GM12878 (cell line): Measurements from ENCODE around the gene KPNA4. TPM values are rescaled to one million over a fixed set of nuclear protein-coding genes. Genes with fewer than 3 reads are reported as not detected.

ENCODE experiments used
- ATAC-seq: fragments of 200-7000 bp; cut with Tn5 transposase; 3 replicates; pipeline ENCODE4 v1.9.1; 2020; ENCODE audit warnings: mild to moderate bottlenecking, moderate library complexity
- BruUV-seq: library from RNA; stranded (reverse); fragments of 400-500 nt; replicated peaks from 2 replicates; lab custom pipeline; 2021; lab: Mats Ljungman, UMichigan
- CTCF ChIA-PET: fragments of 300-600 bp; sonication (Branson Sonifier 250); formaldehyde crosslinking; extraction: SDS; loops from one replicate; lab custom pipeline; 2021; ENCODE audit warnings: inconsistent platforms; lab: Yijun Ruan, JAX
- POLR2A ChIA-PET: fragments of 350-600 bp; formaldehyde crosslinking; extraction: SDS; loops from one replicate; lab custom pipeline; 2021; ENCODE audit warnings: inconsistent platforms; lab: Charles Lee
- RAD21 ChIA-PET: fragments of 300-600 bp; sonication (Branson Sonifier 250); formaldehyde crosslinking; loops from one replicate; lab custom pipeline; 2023; ENCODE audit warnings: antibody characterized with exemption; ENCODE audit not compliant: unreplicated experiment; lab: Charles Lee
- SMC1A ChIA-PET: fragments of 300-600 bp; sonication (Branson Sonifier 250); formaldehyde crosslinking; loops from one replicate; lab custom pipeline; 2023; ENCODE audit not compliant: unreplicated experiment, uncharacterized antibody; lab: Charles Lee
- DNase-seq: peaks from one replicate; pipeline ENCODE4 v3.0.0-alpha.2; 2011; ENCODE audit warnings: low read depth, low spot score
- FAIRE-seq: peaks from 3 replicates; lab custom pipeline; 2011; peaks lifted over from hg19 to GRCh38; lab: Jason Lieb, UNC
- H2AFZ ChIP-seq: 2 replicates; pipeline ENCODE4 v1.6.0; 2011; ENCODE audit warnings: low read depth, low read length, control low read depth; ENCODE audit not compliant: control insufficient read depth
- H3K27ac ChIP-seq: 2 replicates; pipeline ENCODE4 v1.5.1; 2011; ENCODE audit warnings: control low read depth; ENCODE audit not compliant: control insufficient read depth, insufficient read depth
- H3K27me3 ChIP-seq, 2 experiments: replicated peaks in 1 of 2; 2 replicates each; pipeline versions ENCODE4 v1.6.0 to v1.6.1; 2011; ENCODE audit warnings: low read length in 1 of 2; ENCODE audit not compliant: control insufficient read depth in 2 of 2, insufficient read depth in 2 of 2
- H3K36me3 ChIP-seq, 2 experiments: 2 replicates each; pipeline ENCODE4 v1.5.1; 2011; ENCODE audit warnings: low read length in 1 of 2; ENCODE audit not compliant: control insufficient read depth in 2 of 2, insufficient read depth in 2 of 2
- H3K4me1 ChIP-seq: 2 replicates; pipeline ENCODE4 v1.6.1; 2011; ENCODE audit warnings: mild to moderate bottlenecking, low read length, moderate library complexity, mixed read lengths; ENCODE audit not compliant: control insufficient read depth, insufficient read depth
- H3K4me2 ChIP-seq: 2 replicates; pipeline ENCODE4 v1.6.0; 2011; ENCODE audit warnings: control low read depth; ENCODE audit not compliant: control insufficient read depth, insufficient read depth
- H3K4me3 ChIP-seq: fragments of 200-600 bp; sonication (generic); 2 replicates; pipeline ENCODE4 v1.5.1; 2016
- H3K79me2 ChIP-seq: 2 replicates; pipeline ENCODE4 v1.6.0; 2011; ENCODE audit warnings: low read length; ENCODE audit not compliant: control insufficient read depth, insufficient read depth
- H3K9ac ChIP-seq: 2 replicates; pipeline ENCODE4 v1.8.0; 2011; ENCODE audit warnings: low read length, control low read depth, mixed read lengths; ENCODE audit not compliant: control insufficient read depth, insufficient read depth
- H3K9me3 ChIP-seq: replicated peaks from 3 replicates; pipeline ENCODE4 v1.5.1; 2011; ENCODE audit warnings: mild to moderate bottlenecking, low read length; ENCODE audit not compliant: control insufficient read depth, insufficient read depth
- H4K20me1 ChIP-seq: 2 replicates; pipeline ENCODE4 v1.6.0; 2011; ENCODE audit not compliant: control insufficient read depth, insufficient read depth
- BCL11A ChIP-seq: IDR thresholded peaks from 2 replicates; pipeline ENCODE4 v1.6.1; 2011; ENCODE audit warnings: low read depth, low read length
- CHD2 ChIP-seq: IDR thresholded peaks from 2 replicates; pipeline ENCODE4 v1.6.1; 2011; ENCODE audit warnings: low read depth, low read length, improper control_type of control experiment, borderline replicate concordance
- E4F1 ChIP-seq: fragments of 450-650 bp; IDR thresholded peaks from 2 replicates; pipeline ENCODE4 v1.6.1; 2018; ENCODE audit warnings: borderline replicate concordance, mild to moderate bottlenecking; ENCODE audit not compliant: partially characterized antibody
- EZH2 ChIP-seq: IDR thresholded peaks from 2 replicates; pipeline ENCODE4 v1.6.1; 2012; ENCODE audit warnings: low read depth, mild to moderate bottlenecking, control low read depth, inconsistent platforms, low read length, borderline replicate concordance; ENCODE audit not compliant: control insufficient read depth
- HSF1 ChIP-seq: fragments of 150-350 bp; IDR thresholded peaks from 2 replicates; pipeline ENCODE4 v1.6.1; 2014; ENCODE audit warnings: mild to moderate bottlenecking, low read depth, low read length
- NFIC ChIP-seq: IDR thresholded peaks from 2 replicates; pipeline ENCODE4 v1.6.1; 2012; ENCODE audit warnings: low read depth, mild to moderate bottlenecking, inconsistent platforms, low read length, moderate library complexity
- PML ChIP-seq: IDR thresholded peaks from 2 replicates; pipeline ENCODE4 v1.6.1; 2012; ENCODE audit warnings: low read length, inconsistent platforms
- RAD21 ChIP-seq: IDR thresholded peaks from 2 replicates; pipeline ENCODE4 v1.6.1; 2011; ENCODE audit warnings: mild to moderate bottlenecking, low read depth, low read length, moderate library complexity; ENCODE audit not compliant: insufficient read depth
- RCOR1 ChIP-seq: conservative IDR thresholded peaks from 2 replicates; pipeline ENCODE4 v1.6.1; 2012; ENCODE audit warnings: low read depth, low read length, improper control_type of control experiment
- SKIL ChIP-seq: fragments of 450-650 bp; IDR thresholded peaks from 2 replicates; pipeline ENCODE4 v1.6.1; 2017; ENCODE audit warnings: mild to moderate bottlenecking, low read depth, inconsistent platforms; ENCODE audit not compliant: poor library complexity, severe bottlenecking
- SP1 ChIP-seq: IDR thresholded peaks from one replicate; pipeline ENCODE4 v1.6.1; 2011; ENCODE audit warnings: low read depth, low read length
- TAF1 ChIP-seq: IDR thresholded peaks from 2 replicates; pipeline ENCODE4 v1.6.1; 2011; ENCODE audit warnings: mild to moderate bottlenecking, low read depth, low read length, borderline replicate concordance
- ZNF24 ChIP-seq: fragments of 450-650 bp; IDR thresholded peaks from 2 replicates; pipeline ENCODE4 v1.6.1; 2017; ENCODE audit warnings: antibody characterized with exemption, mild to moderate bottlenecking
- ZZZ3 ChIP-seq: IDR thresholded peaks from 2 replicates; pipeline ENCODE4 v1.6.1; 2011; ENCODE audit warnings: low read depth; ENCODE audit not compliant: control insufficient read depth, insufficient read length
- in situ Hi-C: fragments of 300-500 bp; cut with MboI; formaldehyde crosslinking; loops from 9 replicates; pipeline ENCODE4 v1.14.3; 2018; ENCODE audit warnings: mixed read lengths
- intact Hi-C: fragments of 100-400 bp; cut with micrococcal nuclease; formaldehyde crosslinking; loops from one replicate; pipeline ENCODE4 v1.14.2; 2022; ENCODE audit not compliant: unreplicated experiment
- polyA plus RNA-seq, 11 experiments: library from polyadenylated mRNA; depleted of rRNA in 4 of 11; unstranded in 6 of 11; stranded (reverse) in 5 of 11; fragments of >200 nt; fragmentation: Nextera tagmentation in 4 of 11; fragmentation: Illumina TruSeq in 1 of 11; extraction: Ambion mirVana in 4 of 11; extraction: Trizol in 1 of 11; gene quantifications; 1 replicate in 1 of 11; 2 replicates in 10 of 11; pipeline versions ENCODE4 v1.2.1 to v1.2.3, GENCODE V29; 2011 to 2016; ENCODE audit warnings: inconsistent platforms in 2 of 11, missing spikeins in 2 of 11, low read depth in 1 of 11
- total RNA-seq, 4 experiments: library from RNA; depleted of rRNA in 3 of 4; stranded (reverse); fragments of >200 nt in 3 of 4; fragmentation: Illumina TruSeq in 1 of 4; extraction: Trizol in 1 of 4; gene quantifications; 2 replicates each; pipeline versions ENCODE4 v1.2.1 to v1.2.3, GENCODE V29; 2013 to 2021

KPNA4 gene
- total and polyA plus RNA-seq, 10 of the 15 experiments (the other 5 are each of a cell fraction or from before 2014, with no cell fraction given): 9.9 to 40.6 (median 18.1) TPM

- no peaks in the 10 kb centered on the region for H3K27me3 ChIP-seq
- ChIA-PET RAD21 (no interaction called here), POLR2A (interaction anchor here (0.9 kb wide), 1 partner anchor 26 kb away, joined by 3 read pairs; no protein-coding TSS in a partner anchor), CTCF (no interaction called here), SMC1A (interaction anchor here (0.9 to 1.1 kb wide), 4 partner anchors 11 to 170 kb away, joined by 3 to 4 read pairs (median 3); no protein-coding TSS in a partner anchor)
- BruUV-seq: no TSS peak
- no peak overlapping the region for H3K4me2 ChIP-seq
- H3K79me2 ChIP-seq: peaks cover 59% of the 10 kb centered on the region
- in situ Hi-C loops: no loop called here
- H3K4me1 ChIP-seq: no peaks in the 10 kb centered on the region
- TF ChIP-seq RCOR1: no peak
- TF ChIP-seq SP1: no peak
- TF ChIP-seq BCL11A: no peak
- no peak for TF ChIP-seq SKIL
- no peak for TF ChIP-seq ZZZ3
- no peak for TF ChIP-seq EZH2
- no peak for TF ChIP-seq ZNF24
- no peak for TF ChIP-seq CHD2
- no peak for TF ChIP-seq HSF1
- TF ChIP-seq NFIC: no peak
- no peak for TF ChIP-seq TAF1
- TF ChIP-seq RAD21: no peak
- no peak for TF ChIP-seq PML
- TF ChIP-seq E4F1: no peak
- no peak overlapping the region for H2AFZ ChIP-seq
- no peak overlapping the region for H3K27ac ChIP-seq
- no peaks in the 10 kb centered on the region for H4K20me1 ChIP-seq
- no peak overlapping the region for H3K4me3 ChIP-seq
- H3K9me3 ChIP-seq: no peaks in the 10 kb centered on the region; the same call in 2 of the 3 replicates
- no peak overlapping the region for H3K9ac ChIP-seq
- FAIRE-seq (no peak), ATAC-seq (peak; percentile 34), DNase-seq (no peak)
- H3K36me3 ChIP-seq: 0 out of 4 replicates have a peak, but pooled peaks cover 0 to 3% of the 10 kb centered on the region in 2 experiments
- intact Hi-C loops: no loop called here
Observed at GRCh38 chr3:160538895-160539294, 26.5 kb downstream of the KPNA4 start.
